HEK293 (cell line): ENCODE results near the gene MMD2.

Experiments used
- SALL2 ChIP-seq: fragments of 450-650 bp; formaldehyde crosslinking; IDR thresholded peaks from 2 replicates; pipeline ENCODE4 v1.5.0; 2017; ENCODE audit warnings: missing biosample characterization, mild to moderate bottlenecking, missing genetic modification characterization, borderline replicate concordance
- SETDB1 ChIP-seq: IDR thresholded peaks from one replicate; pipeline ENCODE4 v1.6.1; 2017; ENCODE audit warnings: mild to moderate bottlenecking, low read length, moderate library complexity, mixed read lengths; ENCODE audit not compliant: insufficient read length
- ZFP3 ChIP-seq: fragments of 450-650 bp; formaldehyde crosslinking; IDR thresholded peaks from 2 replicates; pipeline ENCODE4 v1.5.1; 2016; ENCODE audit warnings: low read depth, missing biosample characterization, missing genetic modification characterization
- ZNF121 ChIP-seq: fragments of 450-650 bp; formaldehyde crosslinking; IDR thresholded peaks from 2 replicates; pipeline ENCODE4 v1.5.1; 2016; ENCODE audit warnings: missing biosample characterization, missing genetic modification characterization
- ZNF157 ChIP-seq: fragments of 450-650 bp; formaldehyde crosslinking; IDR thresholded peaks from 2 replicates; pipeline ENCODE4 v1.5.1; 2016; ENCODE audit warnings: missing biosample characterization, missing genetic modification characterization
- ZNF169 ChIP-seq: fragments of 450-650 bp; formaldehyde crosslinking; IDR thresholded peaks from 2 replicates; pipeline ENCODE4 v1.5.1; 2016; ENCODE audit warnings: missing biosample characterization, missing genetic modification characterization
- ZNF473 ChIP-seq: fragments of 450-650 bp; formaldehyde crosslinking; IDR thresholded peaks from 2 replicates; pipeline ENCODE4 v1.5.1; 2017; ENCODE audit warnings: missing biosample characterization, missing genetic modification characterization
- ZNF501 ChIP-seq: fragments of 450-650 bp; formaldehyde crosslinking; IDR thresholded peaks from 2 replicates; pipeline ENCODE4 v1.5.1; 2016; ENCODE audit warnings: missing biosample characterization, missing genetic modification characterization
- ZNF664 ChIP-seq: fragments of 450-650 bp; formaldehyde crosslinking; IDR thresholded peaks from 2 replicates; pipeline ENCODE4 v1.5.1; 2016; ENCODE audit warnings: missing biosample characterization, missing genetic modification characterization
- ZNF837 ChIP-seq: fragments of 450-650 bp; formaldehyde crosslinking; IDR thresholded peaks from 2 replicates; pipeline ENCODE4 v1.5.1; 2016; ENCODE audit warnings: missing biosample characterization, missing genetic modification characterization
- TF ChIP-seq, protein P1 (sequence below): fragments of 450-650 bp; formaldehyde crosslinking; IDR thresholded peaks from 2 replicates; pipeline ENCODE4 v1.5.1; 2016; ENCODE audit warnings: missing biosample characterization, missing genetic modification characterization
- TF ChIP-seq, protein P2 (sequence below): fragments of 450-650 bp; formaldehyde crosslinking; IDR thresholded peaks from 2 replicates; pipeline ENCODE4 v1.5.1; 2017; ENCODE audit warnings: missing biosample characterization, mild to moderate bottlenecking, missing genetic modification characterization, moderate library complexity

DNA sequence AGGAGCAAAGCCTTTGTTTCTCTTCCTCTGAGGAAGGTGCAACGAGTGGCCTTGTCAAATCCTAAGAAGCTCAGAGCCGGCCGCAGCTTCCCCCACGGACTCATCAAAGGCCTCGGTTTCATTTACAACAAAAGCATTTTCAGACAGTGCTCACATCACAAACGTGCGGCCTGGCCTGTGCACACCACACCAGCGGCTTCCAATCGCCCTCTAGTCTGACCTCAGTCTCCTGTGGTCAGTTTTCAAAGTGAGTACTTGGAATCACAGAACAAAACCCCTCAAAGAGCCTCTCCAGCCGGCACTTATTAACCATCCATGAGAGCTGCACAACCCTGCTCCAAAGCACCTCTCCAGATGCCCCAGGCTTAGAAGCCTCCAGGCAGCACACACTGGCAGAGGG is 78.8 kb downstream of the MMD2 start:
- TF ChIP-seq, protein P1, sequence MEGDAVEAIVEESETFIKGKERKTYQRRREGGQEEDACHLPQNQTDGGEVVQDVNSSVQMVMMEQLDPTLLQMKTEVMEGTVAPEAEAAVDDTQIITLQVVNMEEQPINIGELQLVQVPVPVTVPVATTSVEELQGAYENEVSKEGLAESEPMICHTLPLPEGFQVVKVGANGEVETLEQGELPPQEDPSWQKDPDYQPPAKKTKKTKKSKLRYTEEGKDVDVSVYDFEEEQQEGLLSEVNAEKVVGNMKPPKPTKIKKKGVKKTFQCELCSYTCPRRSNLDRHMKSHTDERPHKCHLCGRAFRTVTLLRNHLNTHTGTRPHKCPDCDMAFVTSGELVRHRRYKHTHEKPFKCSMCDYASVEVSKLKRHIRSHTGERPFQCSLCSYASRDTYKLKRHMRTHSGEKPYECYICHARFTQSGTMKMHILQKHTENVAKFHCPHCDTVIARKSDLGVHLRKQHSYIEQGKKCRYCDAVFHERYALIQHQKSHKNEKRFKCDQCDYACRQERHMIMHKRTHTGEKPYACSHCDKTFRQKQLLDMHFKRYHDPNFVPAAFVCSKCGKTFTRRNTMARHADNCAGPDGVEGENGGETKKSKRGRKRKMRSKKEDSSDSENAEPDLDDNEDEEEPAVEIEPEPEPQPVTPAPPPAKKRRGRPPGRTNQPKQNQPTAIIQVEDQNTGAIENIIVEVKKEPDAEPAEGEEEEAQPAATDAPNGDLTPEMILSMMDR = no peak
- TF ChIP-seq ZNF157 (tag by site-specific recombination) = no peak
- TF ChIP-seq SALL2 (tag by site-specific recombination) = no peak
- TF ChIP-seq ZFP3 (tag by site-specific recombination) = no peak
- no peak for TF ChIP-seq ZNF664
- no peak for TF ChIP-seq ZNF501 (tag by site-specific recombination)
- no peak for TF ChIP-seq ZNF473 (tag by site-specific recombination)
- no peak for TF ChIP-seq SETDB1
- no peak for TF ChIP-seq ZNF121 (tag by site-specific recombination)
- TF ChIP-seq ZNF169 (tag by site-specific recombination) = no peak
- TF ChIP-seq ZNF837 (tag by site-specific recombination) = no peak
- TF ChIP-seq, protein P2, sequence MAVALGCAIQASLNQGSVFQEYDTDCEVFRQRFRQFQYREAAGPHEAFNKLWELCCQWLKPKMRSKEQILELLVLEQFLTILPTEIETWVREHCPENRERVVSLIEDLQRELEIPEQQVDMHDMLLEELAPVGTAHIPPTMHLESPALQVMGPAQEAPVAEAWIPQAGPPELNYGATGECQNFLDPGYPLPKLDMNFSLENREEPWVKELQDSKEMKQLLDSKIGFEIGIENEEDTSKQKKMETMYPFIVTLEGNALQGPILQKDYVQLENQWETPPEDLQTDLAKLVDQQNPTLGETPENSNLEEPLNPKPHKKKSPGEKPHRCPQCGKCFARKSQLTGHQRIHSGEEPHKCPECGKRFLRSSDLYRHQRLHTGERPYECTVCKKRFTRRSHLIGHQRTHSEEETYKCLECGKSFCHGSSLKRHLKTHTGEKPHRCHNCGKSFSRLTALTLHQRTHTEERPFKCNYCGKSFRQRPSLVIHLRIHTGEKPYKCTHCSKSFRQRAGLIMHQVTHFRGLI (tag by site-specific recombination) = no peak
